ENCODE results near the gene TMEM273.

- TF ChIP-seq EZH2 (IDR thresholded peaks at IDR 0.05; ENCODE audit: low read length) (no peak), CTCF (optimal IDR thresholded peaks at IDR 0.05 in 1 of 3, IDR thresholded peaks at IDR 0.05 in 1 of 3, conservative IDR thresholded peaks at IDR 0.05 in 1 of 3; ENCODE audit: extremely low read depth in 1 of 3, insufficient read depth in 2 of 3, low read length in 3 of 3) (no peak)
Measured at GRCh38 chr10:49111320-49111698, 76.9 kb downstream of the TMEM273 start.

All from keratinocyte (primary cell).